ENCODE measurements around the gene ISOC2.

ISOC2 gene

GRCh38 chr19:55462722-55463121, 1.3 kb upstream of the ISOC2 start:
- DNase-seq (ENCODE audit: low spot score) = no peak
- no peaks in the 10 kb centered on the region for H3K9me3 ChIP-seq (ENCODE audit: severe bottlenecking)
- no peak for ATAC-seq (ENCODE audit: low read depth)
- no peaks in the 10 kb centered on the region for H3K27me3 ChIP-seq (ENCODE audit: insufficient read depth, poor library complexity, severe bottlenecking)
- TF ChIP-seq CTCF (IDR thresholded peaks at IDR 0.05; ENCODE audit: poor library complexity, severe bottlenecking) = no peak
- peaks cover 3% of the 10 kb centered on the region for H3K4me1 ChIP-seq (ENCODE audit: insufficient read depth, poor library complexity, severe bottlenecking)
- no peak overlapping the region for H3K4me3 ChIP-seq (ENCODE audit: severe bottlenecking)
- no peak overlapping the region for H3K27ac ChIP-seq (ENCODE audit: poor library complexity, severe bottlenecking)
- H3K36me3 ChIP-seq (ENCODE audit: low read depth) = 0 out of 2 replicates have a peak, but pooled peaks cover 3% of the 10 kb centered on the region

- Histone ChIP-seq H3K27me3 (ENCODE audit: insufficient read depth, poor library complexity, severe bottlenecking) (no peaks in the 10 kb centered on the region), H3K36me3 (ENCODE audit: low read depth) (0 out of 2 replicates have a peak, but pooled peaks cover 3% of the 10 kb centered on the region), H3K4me3 (ENCODE audit: severe bottlenecking) (peak overlapping the region; percentile 59), H3K9me3 (ENCODE audit: severe bottlenecking) (no peaks in the 10 kb centered on the region), H3K27ac (ENCODE audit: poor library complexity, severe bottlenecking) (no peak overlapping the region), H3K4me1 (ENCODE audit: insufficient read depth, poor library complexity, severe bottlenecking) (peaks cover 3% of the 10 kb centered on the region)
- ATAC-seq (ENCODE audit: low read depth) (no peak), DNase-seq (ENCODE audit: low spot score) (no peak)
- TF ChIP-seq CTCF (IDR thresholded peaks at IDR 0.05; ENCODE audit: poor library complexity, severe bottlenecking) = no peak
Observed at GRCh38 chr19:55461974-55462626, 658 bp upstream of the ISOC2 start.

- Histone ChIP-seq H3K4me3 (ENCODE audit: severe bottlenecking) (peak overlapping the region; percentile 59), H3K27me3 (ENCODE audit: insufficient read depth, poor library complexity, severe bottlenecking) (no peaks in the 10 kb centered on the region), H3K27ac (ENCODE audit: poor library complexity, severe bottlenecking) (peak overlapping the region; percentile 18), H3K9me3 (ENCODE audit: severe bottlenecking) (no peaks in the 10 kb centered on the region), H3K4me1 (ENCODE audit: insufficient read depth, poor library complexity, severe bottlenecking) (peaks cover 3% of the 10 kb centered on the region), H3K36me3 (ENCODE audit: low read depth) (0 out of 2 replicates have a peak, but pooled peaks cover 3% of the 10 kb centered on the region)
- TF ChIP-seq CTCF (IDR thresholded peaks at IDR 0.05; ENCODE audit: poor library complexity, severe bottlenecking) = no peak
- DNase-seq (ENCODE audit: low spot score) (no peak), ATAC-seq (ENCODE audit: low read depth) (peak; percentile 24)
Observed at GRCh38 chr19:55460670-55461258, 678 bp downstream of the ISOC2 start.

GRCh38 chr19:55459950-55460657, 1.3 kb downstream of the ISOC2 start:
- Histone ChIP-seq H3K9me3 (ENCODE audit: severe bottlenecking) (no peaks in the 10 kb centered on the region), H3K27me3 (ENCODE audit: insufficient read depth, poor library complexity, severe bottlenecking) (no peaks in the 10 kb centered on the region), H3K4me3 (ENCODE audit: severe bottlenecking) (no peak overlapping the region), H3K27ac (ENCODE audit: poor library complexity, severe bottlenecking) (peak overlapping the region; percentile 18), H3K4me1 (ENCODE audit: insufficient read depth, poor library complexity, severe bottlenecking) (peaks cover 3% of the 10 kb centered on the region), H3K36me3 (ENCODE audit: low read depth) (0 out of 2 replicates have a peak, but pooled peaks cover 3% of the 10 kb centered on the region)
- TF ChIP-seq CTCF (IDR thresholded peaks at IDR 0.05; ENCODE audit: poor library complexity, severe bottlenecking) = no peak
- ATAC-seq (ENCODE audit: low read depth) (no peak), DNase-seq (ENCODE audit: low spot score) (no peak)
